GM12878 (cell line): ENCODE measurements around the gene NAT9. TPM values are rescaled to one million over a fixed set of nuclear protein-coding genes. Genes with fewer than 3 reads are reported as not detected.

ENCODE experiments used
- ATAC-seq: fragments of 200-7000 bp; cut with Tn5 transposase; 3 replicates; pipeline ENCODE4 v1.9.1; 2020; ENCODE audit warnings: mild to moderate bottlenecking, moderate library complexity
- BruUV-seq: library from RNA; stranded (reverse); fragments of 400-500 nt; replicated peaks from 2 replicates; lab custom pipeline; 2021; lab: Mats Ljungman, UMichigan
- CTCF ChIA-PET: fragments of 300-600 bp; sonication (Branson Sonifier 250); formaldehyde crosslinking; extraction: SDS; loops from one replicate; lab custom pipeline; 2021; ENCODE audit warnings: inconsistent platforms; lab: Yijun Ruan, JAX
- POLR2A ChIA-PET: fragments of 350-600 bp; formaldehyde crosslinking; extraction: SDS; loops from one replicate; lab custom pipeline; 2021; ENCODE audit warnings: inconsistent platforms; lab: Charles Lee
- RAD21 ChIA-PET: fragments of 300-600 bp; sonication (Branson Sonifier 250); formaldehyde crosslinking; loops from one replicate; lab custom pipeline; 2023; ENCODE audit warnings: antibody characterized with exemption; ENCODE audit not compliant: unreplicated experiment; lab: Charles Lee
- SMC1A ChIA-PET: fragments of 300-600 bp; sonication (Branson Sonifier 250); formaldehyde crosslinking; loops from one replicate; lab custom pipeline; 2023; ENCODE audit not compliant: unreplicated experiment, uncharacterized antibody; lab: Charles Lee
- DNase-seq: peaks from one replicate; pipeline ENCODE4 v3.0.0-alpha.2; 2011; ENCODE audit warnings: low read depth, low spot score
- FAIRE-seq: peaks from 3 replicates; lab custom pipeline; 2011; peaks lifted over from hg19 to GRCh38; lab: Jason Lieb, UNC
- H2AFZ ChIP-seq: 2 replicates; pipeline ENCODE4 v1.6.0; 2011; ENCODE audit warnings: low read depth, low read length, control low read depth; ENCODE audit not compliant: control insufficient read depth
- H3K27ac ChIP-seq: 2 replicates; pipeline ENCODE4 v1.5.1; 2011; ENCODE audit warnings: control low read depth; ENCODE audit not compliant: control insufficient read depth, insufficient read depth
- H3K27me3 ChIP-seq, 2 experiments: replicated peaks in 1 of 2; 2 replicates each; pipeline versions ENCODE4 v1.6.0 to v1.6.1; 2011; ENCODE audit warnings: low read length in 1 of 2; ENCODE audit not compliant: control insufficient read depth in 2 of 2, insufficient read depth in 2 of 2
- H3K36me3 ChIP-seq, 2 experiments: 2 replicates each; pipeline ENCODE4 v1.5.1; 2011; ENCODE audit warnings: low read length in 1 of 2; ENCODE audit not compliant: control insufficient read depth in 2 of 2, insufficient read depth in 2 of 2
- H3K4me1 ChIP-seq: 2 replicates; pipeline ENCODE4 v1.6.1; 2011; ENCODE audit warnings: mild to moderate bottlenecking, low read length, moderate library complexity, mixed read lengths; ENCODE audit not compliant: control insufficient read depth, insufficient read depth
- H3K4me2 ChIP-seq: 2 replicates; pipeline ENCODE4 v1.6.0; 2011; ENCODE audit warnings: control low read depth; ENCODE audit not compliant: control insufficient read depth, insufficient read depth
- H3K4me3 ChIP-seq: fragments of 200-600 bp; sonication (generic); 2 replicates; pipeline ENCODE4 v1.5.1; 2016
- H3K79me2 ChIP-seq: 2 replicates; pipeline ENCODE4 v1.6.0; 2011; ENCODE audit warnings: low read length; ENCODE audit not compliant: control insufficient read depth, insufficient read depth
- H3K9ac ChIP-seq: 2 replicates; pipeline ENCODE4 v1.8.0; 2011; ENCODE audit warnings: low read length, control low read depth, mixed read lengths; ENCODE audit not compliant: control insufficient read depth, insufficient read depth
- H3K9me3 ChIP-seq: replicated peaks from 3 replicates; pipeline ENCODE4 v1.5.1; 2011; ENCODE audit warnings: mild to moderate bottlenecking, low read length; ENCODE audit not compliant: control insufficient read depth, insufficient read depth
- H4K20me1 ChIP-seq: 2 replicates; pipeline ENCODE4 v1.6.0; 2011; ENCODE audit not compliant: control insufficient read depth, insufficient read depth
- EED ChIP-seq: sonication (generic); IDR thresholded peaks from 2 replicates; pipeline ENCODE4 v1.6.1; 2016; ENCODE audit warnings: antibody characterized with exemption, low read depth
- FOXK2 ChIP-seq: fragments of 450-650 bp; IDR thresholded peaks from 2 replicates; pipeline ENCODE4 v1.6.1; 2017; ENCODE audit warnings: mild to moderate bottlenecking, moderate library complexity
- HDAC6 ChIP-seq: fragments of 200-600 bp; sonication (generic); IDR thresholded peaks from one replicate; pipeline ENCODE4 v1.8.0; 2017; ENCODE audit warnings: antibody characterized with exemption; ENCODE audit not compliant: unreplicated experiment
- KDM1A ChIP-seq: fragments of 200-600 bp; sonication (generic); IDR thresholded peaks from 2 replicates; pipeline ENCODE4 v1.6.1; 2016; ENCODE audit warnings: borderline replicate concordance
- LARP7 ChIP-seq: fragments of 450-650 bp; IDR thresholded peaks from 2 replicates; pipeline ENCODE4 v1.6.1; 2017; ENCODE audit warnings: mild to moderate bottlenecking
- MEF2A ChIP-seq: IDR thresholded peaks from 2 replicates; pipeline ENCODE4 v1.6.1; 2011; ENCODE audit warnings: low read depth, mild to moderate bottlenecking, low read length, moderate library complexity; ENCODE audit not compliant: insufficient read depth
- MYC ChIP-seq: IDR thresholded peaks from 2 replicates; pipeline ENCODE4 v1.6.1; 2011; ENCODE audit warnings: mild to moderate bottlenecking, low read length, moderate library complexity, inconsistent platforms; ENCODE audit not compliant: insufficient read depth, insufficient replicate concordance, insufficient read length, severe bottlenecking
- POLR2A ChIP-seq: IDR thresholded peaks from 2 replicates; pipeline ENCODE4 v1.6.1; 2011; ENCODE audit warnings: low read depth, mild to moderate bottlenecking, low read length
- RAD21 ChIP-seq: IDR thresholded peaks from 2 replicates; pipeline ENCODE4 v1.6.1; 2011; ENCODE audit warnings: mild to moderate bottlenecking, low read depth, low read length, moderate library complexity; ENCODE audit not compliant: insufficient read depth
- RBBP5 ChIP-seq: fragments of 200-600 bp; sonication (generic); conservative IDR thresholded peaks from 2 replicates; pipeline ENCODE4 v1.6.1; 2016
- REST ChIP-seq: IDR thresholded peaks from 2 replicates; pipeline ENCODE4 v1.6.1; 2012; ENCODE audit warnings: mild to moderate bottlenecking, low read depth, low read length
- SPI1 ChIP-seq: IDR thresholded peaks from 2 replicates; pipeline ENCODE4 v1.6.1; 2011; ENCODE audit warnings: low read depth, mild to moderate bottlenecking, low read length, moderate library complexity, borderline replicate concordance; ENCODE audit not compliant: insufficient read depth
- USF2 ChIP-seq: IDR thresholded peaks from 2 replicates; pipeline ENCODE4 v1.6.1; 2011; ENCODE audit warnings: low read depth, low read length, improper control_type of control experiment, borderline replicate concordance
- YY1 ChIP-seq: IDR thresholded peaks from 2 replicates; pipeline ENCODE4 v1.6.1; 2011; ENCODE audit warnings: low read depth, mild to moderate bottlenecking, low read length
- WGBS: methylation state at CpG from one replicate; pipeline ENCODE4 v1.1.6; 2016; ENCODE audit warnings: low lambda C conversion rate; ENCODE audit not compliant: insufficient replicate concordance, insufficient coverage; ENCODE audit errors: missing lambda C conversion rate; 5-methylcytosine and 5-hydroxymethylcytosine counted together
- in situ Hi-C: fragments of 300-500 bp; cut with MboI; formaldehyde crosslinking; loops from 9 replicates; pipeline ENCODE4 v1.14.3; 2018; ENCODE audit warnings: mixed read lengths
- intact Hi-C: fragments of 100-400 bp; cut with micrococcal nuclease; formaldehyde crosslinking; loops from one replicate; pipeline ENCODE4 v1.14.2; 2022; ENCODE audit not compliant: unreplicated experiment
- polyA plus RNA-seq, 11 experiments: library from polyadenylated mRNA; depleted of rRNA in 4 of 11; unstranded in 6 of 11; stranded (reverse) in 5 of 11; fragments of >200 nt; fragmentation: Nextera tagmentation in 4 of 11; fragmentation: Illumina TruSeq in 1 of 11; extraction: Ambion mirVana in 4 of 11; extraction: Trizol in 1 of 11; gene quantifications; 1 replicate in 1 of 11; 2 replicates in 10 of 11; pipeline versions ENCODE4 v1.2.1 to v1.2.3, GENCODE V29; 2011 to 2016; ENCODE audit warnings: inconsistent platforms in 2 of 11, missing spikeins in 2 of 11, low read depth in 1 of 11
- total RNA-seq, 4 experiments: library from RNA; depleted of rRNA in 3 of 4; stranded (reverse); fragments of >200 nt in 3 of 4; fragmentation: Illumina TruSeq in 1 of 4; extraction: Trizol in 1 of 4; gene quantifications; 2 replicates each; pipeline versions ENCODE4 v1.2.1 to v1.2.3, GENCODE V29; 2013 to 2021
- TF ChIP-seq, protein P1 (sequence below): fragments of 450-650 bp; IDR thresholded peaks from 2 replicates; pipeline ENCODE4 v1.6.1; 2016; ENCODE audit warnings: mild to moderate bottlenecking
- TF ChIP-seq, protein P2 (sequence below): fragments of 450-650 bp; IDR thresholded peaks from 2 replicates; pipeline ENCODE4 v1.6.1; 2016; ENCODE audit warnings: mild to moderate bottlenecking, moderate library complexity, borderline replicate concordance

Gene NAT9
- total and polyA plus RNA-seq, 10 of the 15 experiments (the other 5 are each of a cell fraction or from before 2014, with no cell fraction given), result 3.5 to 45.3 (median 27.3) TPM

- H3K9ac ChIP-seq, result no peak overlapping the region
- POLR2A ChIA-PET, result no interaction called here
- intact Hi-C loops, result no loop called here
- in situ Hi-C loops, result no loop called here
- no peaks in the 10 kb centered on the region for H3K27me3 ChIP-seq
- no peak for DNase-seq
- peaks cover 0 to 5% of the 10 kb centered on the region in 2 experiments; a peak in 2 of 4 replicates for H3K36me3 ChIP-seq
- no peaks in the 10 kb centered on the region for H4K20me1 ChIP-seq
- no peaks in the 10 kb centered on the region for H3K79me2 ChIP-seq
- no peak overlapping the region for H3K4me3 ChIP-seq
- CTCF ChIA-PET, result no interaction called here
- no peaks in the 10 kb centered on the region for H3K4me1 ChIP-seq
- RAD21 ChIA-PET, result no interaction called here
- H3K9me3 ChIP-seq, result no peaks in the 10 kb centered on the region
- no peak for FAIRE-seq
- no peak overlapping the region for H2AFZ ChIP-seq
- SMC1A ChIA-PET, result no interaction called here
- H3K4me2 ChIP-seq, result no peak overlapping the region
- no peak for ATAC-seq
- BruUV-seq, result no TSS peak
- 86% methylated on average over 7 of the region's 7 CpGs for WGBS
- no peak overlapping the region for H3K27ac ChIP-seq
- no peak for TF ChIP-seq MYC
- TF ChIP-seq MEF2A, result no peak
- no peak for TF ChIP-seq EED
- TF ChIP-seq, protein P1, sequence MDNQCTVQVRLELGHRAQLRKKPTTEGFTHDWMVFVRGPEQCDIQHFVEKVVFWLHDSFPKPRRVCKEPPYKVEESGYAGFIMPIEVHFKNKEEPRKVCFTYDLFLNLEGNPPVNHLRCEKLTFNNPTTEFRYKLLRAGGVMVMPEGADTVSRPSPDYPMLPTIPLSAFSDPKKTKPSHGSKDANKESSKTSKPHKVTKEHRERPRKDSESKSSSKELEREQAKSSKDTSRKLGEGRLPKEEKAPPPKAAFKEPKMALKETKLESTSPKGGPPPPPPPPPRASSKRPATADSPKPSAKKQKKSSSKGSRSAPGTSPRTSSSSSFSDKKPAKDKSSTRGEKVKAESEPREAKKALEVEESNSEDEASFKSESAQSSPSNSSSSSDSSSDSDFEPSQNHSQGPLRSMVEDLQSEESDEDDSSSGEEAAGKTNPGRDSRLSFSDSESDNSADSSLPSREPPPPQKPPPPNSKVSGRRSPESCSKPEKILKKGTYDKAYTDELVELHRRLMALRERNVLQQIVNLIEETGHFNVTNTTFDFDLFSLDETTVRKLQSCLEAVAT, result no peak
- no peak for TF ChIP-seq USF2
- no peak for TF ChIP-seq FOXK2
- no peak for TF ChIP-seq KDM1A
- TF ChIP-seq YY1, result no peak
- no peak for TF ChIP-seq SPI1
- TF ChIP-seq REST, result no peak
- no peak for TF ChIP-seq LARP7
- no peak for TF ChIP-seq POLR2A
- TF ChIP-seq, protein P2, sequence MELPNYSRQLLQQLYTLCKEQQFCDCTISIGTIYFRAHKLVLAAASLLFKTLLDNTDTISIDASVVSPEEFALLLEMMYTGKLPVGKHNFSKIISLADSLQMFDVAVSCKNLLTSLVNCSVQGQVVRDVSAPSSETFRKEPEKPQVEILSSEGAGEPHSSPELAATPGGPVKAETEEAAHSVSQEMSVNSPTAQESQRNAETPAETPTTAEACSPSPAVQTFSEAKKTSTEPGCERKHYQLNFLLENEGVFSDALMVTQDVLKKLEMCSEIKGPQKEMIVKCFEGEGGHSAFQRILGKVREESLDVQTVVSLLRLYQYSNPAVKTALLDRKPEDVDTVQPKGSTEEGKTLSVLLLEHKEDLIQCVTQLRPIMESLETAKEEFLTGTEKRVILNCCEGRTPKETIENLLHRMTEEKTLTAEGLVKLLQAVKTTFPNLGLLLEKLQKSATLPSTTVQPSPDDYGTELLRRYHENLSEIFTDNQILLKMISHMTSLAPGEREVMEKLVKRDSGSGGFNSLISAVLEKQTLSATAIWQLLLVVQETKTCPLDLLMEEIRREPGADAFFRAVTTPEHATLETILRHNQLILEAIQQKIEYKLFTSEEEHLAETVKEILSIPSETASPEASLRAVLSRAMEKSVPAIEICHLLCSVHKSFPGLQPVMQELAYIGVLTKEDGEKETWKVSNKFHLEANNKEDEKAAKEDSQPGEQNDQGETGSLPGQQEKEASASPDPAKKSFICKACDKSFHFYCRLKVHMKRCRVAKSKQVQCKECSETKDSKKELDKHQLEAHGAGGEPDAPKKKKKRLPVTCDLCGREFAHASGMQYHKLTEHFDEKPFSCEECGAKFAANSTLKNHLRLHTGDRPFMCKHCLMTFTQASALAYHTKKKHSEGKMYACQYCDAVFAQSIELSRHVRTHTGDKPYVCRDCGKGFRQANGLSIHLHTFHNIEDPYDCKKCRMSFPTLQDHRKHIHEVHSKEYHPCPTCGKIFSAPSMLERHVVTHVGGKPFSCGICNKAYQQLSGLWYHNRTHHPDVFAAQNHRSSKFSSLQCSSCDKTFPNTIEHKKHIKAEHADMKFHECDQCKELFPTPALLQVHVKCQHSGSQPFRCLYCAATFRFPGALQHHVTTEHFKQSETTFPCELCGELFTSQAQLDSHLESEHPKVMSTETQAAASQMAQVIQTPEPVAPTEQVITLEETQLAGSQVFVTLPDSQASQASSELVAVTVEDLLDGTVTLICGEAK, result no peak
- no peak for TF ChIP-seq RAD21
- TF ChIP-seq HDAC6, result no peak
- no peak for TF ChIP-seq RBBP5
These were observed 24.4 kb upstream of the NAT9 start for GRCh38 chr17:74800531-74800930.
